ENCODE measurements around the gene UBAC2.
"Not testable (repeated sequence)": the region's sequence is repeated elsewhere in the genome, so short reads cannot be mapped to it uniquely, and the experiment has no call there.

The UBAC2 gene

GRCh38 chr13:99379856-99380801, 179.5 kb downstream of the UBAC2 start:
- no peak for DNase-seq (ENCODE audit: low read depth in 2 of 2)

DNA sequence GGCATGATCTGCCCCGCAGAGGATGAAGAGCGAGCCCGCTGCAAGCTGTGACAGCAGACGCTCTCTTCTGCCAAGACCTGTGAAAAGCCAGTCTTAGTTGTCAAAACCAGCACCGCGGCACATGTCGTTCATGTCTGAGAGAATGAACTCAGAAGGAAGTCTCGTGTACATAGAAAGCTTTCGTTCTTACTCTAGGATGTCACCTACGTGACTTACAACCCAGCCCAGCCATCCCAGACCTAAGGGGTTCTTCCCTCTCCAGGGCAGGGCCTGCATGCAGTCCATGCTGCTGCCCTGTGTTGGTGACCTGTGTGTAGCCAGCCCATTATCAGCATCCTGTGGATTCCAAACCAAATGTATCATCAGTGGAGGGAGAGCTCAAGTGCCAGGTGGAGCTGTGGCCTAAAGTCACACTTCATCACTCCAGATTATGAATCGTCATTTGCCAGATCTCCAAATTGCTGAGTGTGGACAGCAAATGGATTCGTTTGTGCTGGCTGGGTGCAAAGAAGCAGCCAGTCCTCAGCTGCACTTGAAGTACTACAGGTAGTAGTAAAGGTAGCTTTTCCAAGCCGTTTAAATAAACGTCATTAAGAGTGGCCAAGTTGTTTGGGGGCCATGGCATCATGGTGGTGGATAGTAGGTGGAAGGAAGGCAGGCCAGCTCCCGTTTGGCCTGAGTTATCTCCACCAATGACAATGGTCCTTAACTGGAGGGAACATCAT, 180.4 kb downstream of the UBAC2 start:
- no peak for DNase-seq (ENCODE audit: low read depth in 2 of 2)

DNA sequence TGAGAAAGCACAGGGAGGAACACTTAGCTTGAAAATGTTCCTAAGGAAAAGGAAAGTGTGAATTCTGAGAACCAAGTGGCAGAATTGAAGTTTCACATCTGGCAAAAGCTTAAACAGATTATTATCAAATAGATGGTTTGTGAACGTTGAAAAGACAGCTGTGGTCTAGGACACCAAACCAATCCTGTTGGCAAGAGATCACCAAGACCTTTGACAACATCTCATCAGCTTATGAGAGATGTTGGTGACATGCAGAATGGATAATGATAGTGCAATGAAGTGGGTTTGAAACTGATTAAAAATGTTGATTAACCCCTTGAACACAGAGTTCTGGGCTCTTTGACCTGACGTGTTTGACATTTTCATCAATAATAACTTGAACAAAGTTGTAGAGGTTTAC, 181.1 kb downstream of the UBAC2 start:
- no peak for DNase-seq (ENCODE audit: low read depth in 2 of 2)

- no peak for DNase-seq (ENCODE audit: low read depth in 2 of 2)
These were observed 181.9 kb downstream of the UBAC2 start for GRCh38 chr13:99382428-99383133.

DNA sequence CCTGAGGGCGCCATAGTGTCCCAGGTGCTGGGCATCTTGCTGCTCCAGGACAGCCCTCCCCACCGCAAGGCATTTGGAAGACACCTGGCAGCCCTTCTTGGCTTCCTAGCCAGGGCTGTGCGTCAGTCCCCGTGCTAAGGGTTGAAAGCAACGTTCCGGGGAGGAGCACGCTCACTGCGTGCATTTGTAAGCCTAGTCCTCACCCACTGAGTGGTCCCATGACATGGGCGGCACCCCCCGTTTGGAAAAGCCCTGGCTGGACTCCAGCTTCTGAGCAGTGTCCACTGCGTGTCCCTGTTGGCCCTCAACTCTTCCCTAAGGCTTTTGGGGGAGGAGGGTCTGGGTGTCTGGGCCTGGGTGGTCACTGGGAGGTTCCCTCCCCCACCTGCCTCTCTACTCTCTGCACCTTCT, 182.9 kb downstream of the UBAC2 start:
- no peak for DNase-seq (ENCODE audit: low read depth in 2 of 2)

DNA sequence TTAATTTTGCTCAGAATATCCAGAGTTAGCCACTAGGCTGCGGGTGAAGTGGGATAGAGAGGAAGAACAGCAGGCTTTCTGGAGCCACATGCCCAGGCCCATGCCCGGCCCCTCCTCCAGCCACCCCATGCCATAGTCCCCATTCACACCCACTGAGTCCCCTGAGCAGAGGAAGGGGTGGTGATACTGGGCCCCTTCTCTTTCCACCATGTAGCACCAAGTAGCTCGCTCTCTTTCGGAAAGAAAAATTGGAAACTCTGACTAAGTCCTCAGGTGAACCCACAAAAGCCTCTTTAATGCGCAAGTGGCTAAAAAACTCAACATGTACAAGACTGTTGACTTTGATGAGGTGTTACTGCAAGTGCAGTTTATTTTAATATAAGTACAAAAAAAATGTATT, 183.3 kb downstream of the UBAC2 start:
- no peak for DNase-seq (ENCODE audit: low read depth in 2 of 2)

DNA sequence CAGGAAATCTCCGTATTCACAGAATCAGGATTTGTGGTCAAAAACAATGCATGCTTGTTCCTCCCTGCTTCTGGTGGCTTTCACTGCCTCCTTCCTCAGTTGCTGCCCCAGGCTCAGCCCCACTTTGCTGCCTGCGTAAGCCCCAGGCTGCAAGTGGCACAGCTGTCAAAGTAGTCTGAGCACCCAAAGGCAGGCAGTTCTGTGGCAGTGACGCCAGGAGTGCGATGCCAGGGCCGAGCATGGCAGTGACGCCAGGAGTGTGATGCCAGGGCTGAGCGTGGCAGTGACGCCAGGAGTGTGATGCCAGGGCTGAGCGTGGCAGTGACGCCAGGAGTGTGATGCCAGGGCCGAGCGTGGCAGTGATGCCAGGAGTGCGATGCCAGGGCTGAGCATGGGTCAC, 183.8 kb downstream of the UBAC2 start:
- no peak for DNase-seq (ENCODE audit: low read depth in 2 of 2)

DNA sequence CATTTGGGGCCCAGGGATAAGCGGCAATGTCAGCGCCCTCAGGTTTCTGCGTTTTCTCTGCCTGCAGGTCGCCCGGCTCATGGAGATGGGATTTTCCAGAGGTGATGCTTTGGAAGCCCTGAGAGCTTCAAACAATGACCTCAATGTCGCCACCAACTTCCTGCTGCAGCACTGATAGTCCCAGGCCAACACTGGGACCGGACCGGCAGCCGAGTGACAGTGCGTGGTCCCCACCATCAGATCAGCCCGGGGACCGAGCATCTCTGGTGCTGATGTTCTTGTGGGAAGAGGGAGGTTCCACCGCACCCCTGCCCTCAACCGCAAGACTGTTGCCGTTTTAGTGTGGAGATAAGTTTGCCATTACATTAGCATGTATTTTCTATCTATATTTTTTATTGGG, 184.5 kb downstream of the UBAC2 start:
- DNase-seq (ENCODE audit: low read depth in 2 of 2), result no peak

GRCh38 chr13:99385940-99386339, 185.3 kb downstream of the UBAC2 start:
- no peak for DNase-seq (ENCODE audit: low read depth in 2 of 2)

DNA sequence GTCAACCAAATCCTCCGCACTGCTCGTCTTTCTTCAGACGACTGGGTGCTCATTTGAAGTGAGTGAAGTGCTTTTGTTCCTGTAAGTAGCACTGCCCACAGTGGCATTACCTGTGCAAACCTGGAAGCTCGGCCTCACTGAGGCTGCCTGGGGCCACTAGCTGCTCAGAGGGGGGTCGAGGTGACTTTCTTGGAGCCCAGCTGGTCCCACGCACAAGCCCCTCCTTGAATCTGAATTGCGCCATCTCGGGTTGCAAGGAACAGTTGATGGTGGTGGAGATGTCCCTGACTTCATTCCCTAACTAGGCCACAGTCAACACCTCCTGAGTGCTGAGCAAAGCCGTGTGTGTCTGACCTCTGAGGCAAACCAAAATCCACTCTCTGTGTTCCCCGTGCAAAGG, 185.8 kb downstream of the UBAC2 start:
- DNase-seq (ENCODE audit: low read depth in 2 of 2), result no peak

DNA sequence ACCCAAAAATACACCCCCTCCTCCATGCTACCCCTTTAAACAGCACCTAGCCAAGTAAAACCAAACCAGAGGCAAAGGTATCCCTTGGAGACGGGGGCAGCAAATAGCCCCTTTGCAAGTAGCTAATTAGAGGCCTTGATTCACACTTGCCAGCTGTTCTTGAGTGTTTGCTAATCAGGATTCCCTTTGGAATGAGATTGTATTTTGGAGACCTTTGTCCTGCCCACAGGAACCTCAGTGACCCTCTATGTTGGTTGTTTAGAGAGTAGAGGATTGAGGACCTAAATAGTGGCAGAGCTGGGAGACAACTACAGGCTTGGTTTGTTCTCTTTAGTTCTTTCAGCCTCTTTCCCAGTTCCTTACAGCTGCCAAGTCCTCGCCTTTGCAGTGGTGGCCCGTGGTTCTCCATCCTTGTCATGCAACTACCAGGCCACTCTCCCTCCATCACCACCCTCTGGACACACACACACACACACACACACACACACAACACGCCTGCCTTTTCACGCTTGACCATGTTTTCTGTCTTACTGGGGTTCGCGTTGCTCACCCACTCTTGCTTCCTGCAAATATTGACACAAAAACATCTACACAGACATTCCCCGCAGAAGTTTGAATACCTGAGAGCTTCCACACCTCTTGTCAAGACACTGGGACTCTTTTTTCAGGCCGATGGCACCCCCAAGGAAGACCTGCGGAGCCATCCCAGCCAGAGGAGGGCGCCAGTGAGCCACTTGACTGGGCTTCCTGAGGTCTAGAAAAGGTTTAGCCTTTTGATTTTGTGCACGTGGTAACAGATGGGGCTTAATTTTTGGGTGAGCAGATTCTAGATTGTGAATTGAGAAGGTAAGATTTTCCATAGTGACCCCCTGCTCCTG, 186.5 kb downstream of the UBAC2 start:
- peak; percentile 63 to 74 for DNase-seq (ENCODE audit: low read depth in 2 of 2)

GRCh38 chr13:99388334-99388923, 187.8 kb downstream of the UBAC2 start:
- DNase-seq (ENCODE audit: low read depth in 2 of 2), result no peak

DNA sequence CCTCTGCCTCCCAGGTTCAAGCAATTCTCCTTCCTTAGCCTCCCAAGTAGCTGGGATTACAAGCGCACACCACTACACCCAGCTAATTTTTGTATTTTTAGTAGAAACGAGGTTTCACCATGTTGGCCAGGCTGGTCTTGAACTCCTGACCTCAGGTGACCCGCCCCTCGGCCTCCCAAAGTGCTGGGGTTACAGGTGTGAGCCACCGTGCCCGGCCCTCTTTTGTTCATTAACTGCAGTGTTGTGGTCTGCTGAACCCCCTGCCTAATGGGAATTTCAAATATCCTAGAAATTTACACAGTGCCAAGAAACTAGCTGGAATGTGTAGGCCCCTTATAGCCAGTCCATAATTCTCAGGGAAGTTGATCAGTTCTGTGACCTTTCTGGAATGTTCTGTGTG, 188.4 kb downstream of the UBAC2 start:
- not testable (repeated sequence) for DNase-seq (ENCODE audit: low read depth in 2 of 2)

DNA sequence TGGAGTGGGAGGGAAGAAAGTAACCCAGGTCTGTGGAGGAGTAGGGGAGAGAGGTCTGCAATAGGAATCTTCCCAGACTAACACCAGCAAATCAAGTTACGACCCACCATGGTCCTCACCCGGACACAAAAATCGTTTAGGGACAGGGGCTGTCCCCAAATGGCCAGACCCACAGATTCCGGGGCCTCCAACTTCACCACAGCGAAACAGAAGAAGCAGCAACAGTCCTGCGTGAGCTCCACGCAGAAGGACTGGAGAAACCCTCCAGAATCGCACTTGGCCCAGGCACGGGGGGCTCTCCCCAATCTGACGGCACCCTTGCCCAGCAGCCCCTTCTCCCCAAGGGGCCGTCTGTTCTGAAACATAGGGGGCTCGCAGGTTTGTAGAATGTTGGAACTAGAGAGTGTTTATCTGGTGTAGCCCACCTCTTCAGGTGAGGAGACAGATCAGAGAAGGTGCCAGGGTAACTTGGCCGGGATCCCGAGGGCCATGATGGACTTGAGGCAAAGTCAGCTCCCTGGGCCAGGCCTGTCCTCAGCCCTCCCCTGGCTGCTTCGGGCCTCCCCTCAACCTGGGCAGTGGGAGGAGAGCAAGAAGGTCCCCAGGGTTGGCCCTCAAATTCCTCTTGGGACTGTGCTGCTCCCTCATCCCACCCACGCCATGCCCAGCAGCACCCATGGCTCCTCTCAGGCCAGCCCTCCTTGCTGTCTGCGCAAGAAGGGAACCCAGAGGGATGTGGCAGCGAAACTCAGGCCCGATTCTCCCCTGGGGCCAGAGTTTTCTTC, 189.1 kb downstream of the UBAC2 start:
- DNase-seq (ENCODE audit: low read depth in 2 of 2), result no peak

- DNase-seq (ENCODE audit: low read depth in 2 of 2), result no peak
These were observed 189.9 kb downstream of the UBAC2 start for GRCh38 chr13:99390601-99391000.

- no peak for DNase-seq (ENCODE audit: low read depth in 2 of 2)
These were observed 191.3 kb downstream of the UBAC2 start for GRCh38 chr13:99391781-99392469.

DNA sequence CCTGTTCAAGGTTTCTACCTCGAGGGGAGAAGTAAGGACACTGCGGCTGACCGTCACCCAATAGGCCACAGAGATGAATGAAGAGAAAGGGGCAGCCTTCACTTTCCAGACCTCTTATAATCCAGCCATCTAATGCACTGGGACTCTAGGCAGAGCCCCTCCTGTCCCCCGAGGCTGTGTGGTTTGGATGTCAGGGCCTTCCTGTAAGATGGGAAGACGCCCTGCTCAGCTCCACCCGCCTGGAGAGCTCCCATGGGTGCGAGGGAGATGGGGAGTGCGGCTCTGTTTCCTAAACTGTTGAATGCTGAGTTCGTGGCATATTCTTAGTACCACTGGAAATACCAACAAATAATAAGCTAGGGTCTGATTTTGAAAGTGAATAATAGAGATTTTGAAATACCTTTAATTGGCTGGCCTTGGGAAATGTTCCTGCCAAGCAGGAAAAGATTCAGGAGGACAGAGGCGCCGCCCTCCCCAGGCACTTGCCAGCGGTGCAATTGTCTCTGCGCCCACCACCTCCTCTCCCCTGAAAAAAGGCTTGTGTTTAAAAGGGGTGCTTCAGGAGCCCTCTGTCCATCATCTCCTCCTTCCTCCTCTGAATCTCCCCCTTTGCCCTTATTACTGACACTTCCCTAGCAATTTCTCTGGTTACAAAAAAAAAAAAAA, 191.9 kb downstream of the UBAC2 start:
- no peak for DNase-seq (ENCODE audit: low read depth in 2 of 2)

- not testable (repeated sequence) for DNase-seq (ENCODE audit: low read depth in 2 of 2)
These were observed 192.7 kb downstream of the UBAC2 start for GRCh38 chr13:99393391-99393790.

Measured in stimulated activated CD8-positive, alpha-beta memory T cell treated with anti-CD3 and anti-CD28 coated beads, Interleukin-15, amount 100 ng/mL, for 4 hours (primary cell).